RPMI8226 (cell line): ENCODE measurements around the gene INPP4B.

Experiments used
- DNase-seq: peaks from one replicate; pipeline ENCODE4 v3.0.0-alpha.2; 2015

The INPP4B gene

GRCh38 chr4:142846108-142846728, at the start of gene INPP4B:
INPP4B (minus strand) TSS chr4:142846301.
- DNase-seq, result peak; percentile 9

- no peak for DNase-seq
These were observed 46.9 kb upstream of the INPP4B start for GRCh38 chr4:142893012-142893411.

GRCh38 chr4:142886566-142886965, 40.5 kb upstream of the INPP4B start:
- no peak for DNase-seq

GRCh38 chr4:142883040-142883832, 37.1 kb upstream of the INPP4B start:
- no peak for DNase-seq

- DNase-seq, result no peak
These were observed 36.1 kb upstream of the INPP4B start for GRCh38 chr4:142882159-142882558.

GRCh38 chr4:142881331-142881730, 35.2 kb upstream of the INPP4B start:
- DNase-seq, result no peak

- no peak for DNase-seq
These were observed 29.0 kb upstream of the INPP4B start for GRCh38 chr4:142875117-142875516.

- DNase-seq, result no peak
These were observed 28.6 kb upstream of the INPP4B start for GRCh38 chr4:142874684-142875083.

- DNase-seq, result no peak
These were observed 20.6 kb upstream of the INPP4B start for GRCh38 chr4:142866685-142867084.

GRCh38 chr4:142861351-142861750, 15.2 kb upstream of the INPP4B start:
- no peak for DNase-seq

GRCh38 chr4:142858965-142859364, 12.9 kb upstream of the INPP4B start:
- no peak for DNase-seq

GRCh38 chr4:142858446-142858845, 12.3 kb upstream of the INPP4B start:
- no peak for DNase-seq

GRCh38 chr4:142856576-142856975, 10.5 kb upstream of the INPP4B start:
- no peak for DNase-seq

- DNase-seq, result no peak
These were observed 4.4 kb upstream of the INPP4B start for GRCh38 chr4:142850478-142850877.

GRCh38 chr4:142846729-142847596, 862 bp upstream of the INPP4B start:
- peak; percentile 57 for DNase-seq

- DNase-seq, result no peak
These were observed 601 bp downstream of the INPP4B start for GRCh38 chr4:142845293-142846107.

- no peak for DNase-seq
These were observed 1.3 kb downstream of the INPP4B start for GRCh38 chr4:142844782-142845181.

GRCh38 chr4:142840516-142841123, 5.5 kb downstream of the INPP4B start:
- peak; percentile 15 for DNase-seq

- DNase-seq, result no peak
These were observed 7.3 kb downstream of the INPP4B start for GRCh38 chr4:142838778-142839177.

- DNase-seq, result no peak
These were observed 14.1 kb downstream of the INPP4B start for GRCh38 chr4:142832022-142832421.

GRCh38 chr4:142826503-142827241, 19.4 kb downstream of the INPP4B start:
- DNase-seq, result no peak
